RPMI7951 (cell line): ENCODE results near the gene AVEN. TPM values are rescaled to one million over a fixed set of nuclear protein-coding genes. Genes with fewer than 3 reads are reported as not detected.
A peak's percentile ranks its signal among the peaks of the same experiment; 100 is the strongest.

Source experiments
- DNase-seq: peaks from one replicate; pipeline ENCODE4 v3.0.0-alpha.2; 2012; ENCODE audit warnings: low read depth
- total RNA-seq: library from RNA; depleted of rRNA; stranded (reverse); fragments of >200 nt; shearing (Covaris generic); gene quantifications from 2 replicates; pipeline ENCODE4 v1.2.3, GENCODE V29; 2014

The AVEN gene
- total RNA-seq, 1 experiment from 2014 or later, result 21.5 TPM

DNA sequence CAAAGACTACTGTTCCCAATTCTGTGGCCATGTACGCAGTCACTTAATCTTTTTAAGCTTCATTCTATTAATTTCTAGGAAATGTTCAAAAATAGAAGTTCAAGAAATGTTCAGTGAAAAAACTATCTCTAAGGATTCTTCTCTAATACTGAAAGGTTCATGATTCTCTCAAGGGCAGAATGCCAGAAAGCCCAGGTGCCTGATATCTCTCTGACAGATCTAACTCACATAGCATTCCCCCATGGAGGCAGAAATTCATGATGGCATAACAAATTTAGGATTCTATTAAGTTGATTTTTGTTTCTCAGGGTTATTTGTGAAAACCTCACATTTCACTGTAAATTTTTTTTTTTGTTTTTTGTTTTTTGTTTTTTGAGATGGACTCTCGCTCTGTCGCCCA, 53.3 kb downstream of the AVEN start:
- DNase-seq, result peak; percentile 22

DNA sequence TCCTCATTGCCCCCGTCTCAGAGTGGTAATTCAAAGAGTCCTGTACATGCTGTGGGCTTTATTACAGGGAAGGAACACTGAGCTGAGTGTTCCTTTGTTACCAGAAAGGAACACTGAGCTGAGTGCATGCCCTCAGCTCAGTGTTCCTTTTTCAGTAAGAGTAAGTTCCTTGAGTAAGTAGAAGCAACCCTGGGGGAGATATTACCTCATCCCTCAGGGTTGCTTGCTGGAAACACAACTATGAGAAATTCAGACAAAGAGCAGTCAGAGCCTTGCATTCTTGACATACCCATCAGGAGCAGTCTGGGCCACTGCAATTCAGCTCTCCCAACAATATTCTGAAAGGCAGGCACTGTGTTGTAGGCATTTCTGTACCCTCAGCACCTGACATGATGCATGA, 53.7 kb downstream of the AVEN start:
- peak; percentile 18 for DNase-seq

DNA sequence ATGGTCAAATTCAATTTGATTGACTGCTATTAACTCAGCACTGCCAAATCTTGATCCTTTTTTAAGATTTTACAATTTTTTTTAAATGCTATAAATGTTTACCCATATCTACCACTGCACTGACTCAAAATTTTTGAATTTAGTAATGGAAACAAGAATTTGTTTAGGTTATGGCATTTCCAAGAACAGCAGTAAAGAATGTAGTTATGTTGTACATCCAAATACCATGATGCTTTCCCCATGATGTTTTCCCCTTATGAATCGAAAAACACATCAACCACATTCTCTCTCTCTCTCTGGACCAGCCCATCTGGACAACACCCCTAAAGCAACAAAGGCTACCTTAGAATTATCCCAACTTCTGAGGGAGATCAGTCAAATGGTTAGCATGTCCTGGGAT, 56.5 kb downstream of the AVEN start:
- no peak for DNase-seq

DNA sequence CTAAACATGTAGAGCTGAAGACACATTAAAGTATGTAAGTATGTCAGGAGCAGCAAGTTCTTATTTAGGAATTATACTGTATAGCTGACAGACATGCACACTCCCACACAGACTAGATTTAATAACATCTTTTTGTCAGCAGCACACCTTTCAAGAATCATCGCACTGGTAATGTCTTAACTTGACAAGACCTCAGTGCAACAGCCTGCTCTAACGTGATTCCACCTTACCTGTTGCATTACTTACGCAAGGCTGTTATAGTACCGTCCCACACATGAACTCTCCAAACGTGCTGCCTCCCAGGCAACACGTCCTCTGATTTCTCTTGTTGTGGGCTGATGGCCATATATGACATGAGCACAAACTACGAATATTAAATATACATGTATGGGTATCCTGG, 58.8 kb downstream of the AVEN start:
- no peak for DNase-seq

DNA sequence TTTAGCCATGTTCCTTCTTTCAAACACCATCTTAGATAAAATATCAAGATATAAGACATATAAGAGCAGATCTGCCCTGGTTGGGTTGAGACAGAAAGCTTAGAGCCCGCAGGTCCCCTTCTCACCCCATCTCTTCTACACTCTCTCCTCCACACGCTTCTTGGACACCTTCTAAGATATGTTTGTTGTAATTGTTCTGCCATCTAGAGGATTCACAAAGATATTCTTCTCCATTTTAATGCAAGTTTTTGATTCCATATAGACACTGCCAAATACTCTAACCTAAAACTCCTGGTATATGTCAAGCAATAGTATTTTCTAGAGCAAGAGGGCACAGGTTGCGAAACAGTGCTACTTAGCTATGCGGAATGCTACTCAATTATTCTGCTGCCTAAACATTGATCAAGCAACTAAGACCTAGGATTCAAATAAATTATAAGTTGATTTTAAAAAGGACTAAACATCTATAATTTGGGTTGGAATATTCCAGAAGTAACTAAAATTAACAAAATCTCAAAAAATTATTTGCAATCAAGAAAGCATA, 63.9 kb downstream of the AVEN start:
- no peak for DNase-seq

DNA sequence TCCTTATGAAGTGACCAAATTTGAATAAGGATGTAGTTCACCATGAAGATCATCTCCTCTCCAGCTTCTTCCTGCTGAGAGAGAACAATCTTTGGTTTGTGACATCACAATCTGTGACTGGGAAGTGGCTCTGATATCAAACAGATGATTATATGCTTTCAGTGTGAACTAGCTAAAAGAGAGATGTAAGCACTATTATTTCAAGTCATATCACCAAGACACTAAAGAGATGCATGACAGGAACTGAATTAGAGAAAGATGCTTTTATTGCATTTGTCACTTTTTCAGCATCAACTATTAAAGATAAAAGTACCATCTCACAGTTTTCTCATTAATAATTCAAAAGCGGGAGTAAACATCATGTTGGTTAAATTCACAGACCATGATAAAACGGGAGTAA, 67.2 kb downstream of the AVEN start:
- no peak for DNase-seq

DNA sequence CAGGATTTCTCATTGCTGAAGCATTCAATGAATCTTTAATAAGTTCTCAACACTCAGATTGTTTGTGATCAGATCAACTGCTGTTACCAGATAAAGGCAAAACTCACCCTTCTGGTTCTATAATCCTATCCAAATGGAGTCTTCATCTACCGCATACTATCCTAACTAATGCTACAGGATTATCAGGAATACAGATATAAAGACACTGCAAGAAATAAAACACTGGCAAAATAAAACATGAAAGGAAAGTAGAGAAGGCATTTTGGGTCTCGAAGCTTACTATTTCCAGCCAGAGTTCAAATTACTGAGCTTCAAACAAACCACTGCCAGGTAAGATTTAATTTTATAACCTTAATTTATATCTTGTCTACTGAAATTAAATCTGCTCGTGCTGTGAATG, 70.2 kb downstream of the AVEN start:
- no peak for DNase-seq

DNA sequence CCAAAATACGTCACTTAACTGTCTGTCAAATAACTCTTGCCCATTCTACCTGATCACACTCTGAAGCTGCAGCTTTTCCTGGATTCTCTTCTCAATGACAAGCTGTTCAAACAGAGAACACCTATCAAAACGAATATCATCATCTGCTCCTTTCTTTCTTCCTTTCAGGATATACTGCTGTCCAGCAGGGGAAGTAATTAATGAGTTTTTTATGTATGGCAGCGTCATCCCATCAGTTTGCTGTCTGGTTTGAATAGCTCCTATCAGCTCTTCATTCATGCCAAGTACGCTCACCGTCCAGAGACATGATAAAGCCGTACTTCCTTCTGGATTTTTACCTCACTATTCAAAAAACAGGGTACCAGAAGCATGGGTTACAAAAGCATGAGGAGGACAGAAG, 70.8 kb downstream of the AVEN start, which contains the start of gene CHRM5:
CHRM5 (plus strand) TSS at position 274 of the 400 bp plus-strand sequence. CDS start 94,221 bp downstream, outside the sequence.
- DNase-seq, result no peak

DNA sequence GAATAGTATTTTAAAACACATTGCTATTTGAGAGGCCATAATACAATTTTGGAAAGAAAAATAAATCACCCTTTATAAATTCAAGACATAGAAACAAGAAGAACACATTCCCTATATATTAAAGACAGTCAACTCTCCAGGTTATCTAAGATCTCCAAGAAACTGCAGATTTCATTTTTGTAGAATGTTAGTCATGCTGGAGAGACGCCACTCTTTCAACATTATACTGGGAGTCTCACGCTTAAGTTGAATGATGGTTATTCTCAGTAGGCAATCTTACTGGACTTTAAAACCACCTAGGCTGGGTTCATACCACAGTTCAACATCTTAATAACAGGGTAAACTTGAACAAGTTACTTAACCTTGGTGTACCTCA, 74.4 kb downstream of the AVEN start:
- no peak for DNase-seq

DNA sequence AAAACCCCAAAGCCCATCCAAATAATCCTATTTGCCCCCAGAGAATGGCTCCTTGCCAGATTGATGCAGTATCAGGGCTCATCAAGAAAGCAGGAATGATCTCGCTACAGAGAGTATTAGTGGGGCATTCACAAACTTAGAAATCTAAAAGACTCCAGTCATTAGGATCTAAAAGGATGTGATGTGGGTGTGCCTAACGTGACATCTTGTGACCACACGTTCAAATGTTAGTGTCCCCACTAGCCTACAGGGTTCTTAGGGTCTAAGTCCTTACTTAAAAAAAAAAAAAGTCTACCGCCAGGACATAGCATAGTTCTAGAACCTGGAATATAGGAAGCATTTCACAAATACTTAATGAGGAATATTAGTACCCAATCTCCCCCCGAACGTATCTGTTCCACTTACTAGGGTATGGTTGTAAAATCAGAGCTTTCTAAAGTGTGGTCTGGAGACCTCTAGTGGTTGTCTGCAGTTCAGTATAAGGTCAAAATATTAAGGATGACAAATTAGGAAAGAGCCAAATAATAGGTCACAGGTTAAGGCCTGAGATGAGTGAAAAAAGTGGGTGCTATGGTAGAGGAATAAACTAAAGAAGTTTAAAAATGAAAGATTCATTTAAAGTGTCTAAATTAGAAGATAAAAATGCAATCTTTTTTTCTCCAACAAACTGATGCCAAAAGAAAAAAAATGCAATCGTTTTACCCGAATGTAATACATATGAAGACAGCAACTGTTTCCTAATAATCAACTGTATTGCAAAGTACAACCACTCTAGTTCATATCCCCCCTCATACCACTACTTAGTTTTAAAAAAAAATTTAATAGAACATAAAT, 75.0 kb downstream of the AVEN start:
- peak; percentile 48 for DNase-seq

DNA sequence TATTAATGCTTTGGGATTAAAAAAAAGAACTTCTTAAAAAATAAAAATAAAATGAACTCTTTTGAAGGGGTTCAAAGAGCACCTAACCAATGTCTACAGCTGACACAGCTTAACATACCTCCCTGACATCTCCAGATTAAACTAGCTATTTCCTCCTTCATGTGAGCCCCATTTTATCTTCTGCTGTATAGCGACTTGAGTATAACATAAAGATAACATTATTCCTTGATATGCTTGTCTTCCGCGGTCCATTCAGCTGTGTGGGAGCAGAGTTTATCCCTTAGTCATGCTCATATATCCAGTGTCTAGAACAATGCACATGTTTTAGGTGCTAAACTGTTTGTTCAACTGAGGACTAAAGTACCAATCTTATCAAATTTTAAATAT, 78.5 kb downstream of the AVEN start:
- no peak for DNase-seq

DNA sequence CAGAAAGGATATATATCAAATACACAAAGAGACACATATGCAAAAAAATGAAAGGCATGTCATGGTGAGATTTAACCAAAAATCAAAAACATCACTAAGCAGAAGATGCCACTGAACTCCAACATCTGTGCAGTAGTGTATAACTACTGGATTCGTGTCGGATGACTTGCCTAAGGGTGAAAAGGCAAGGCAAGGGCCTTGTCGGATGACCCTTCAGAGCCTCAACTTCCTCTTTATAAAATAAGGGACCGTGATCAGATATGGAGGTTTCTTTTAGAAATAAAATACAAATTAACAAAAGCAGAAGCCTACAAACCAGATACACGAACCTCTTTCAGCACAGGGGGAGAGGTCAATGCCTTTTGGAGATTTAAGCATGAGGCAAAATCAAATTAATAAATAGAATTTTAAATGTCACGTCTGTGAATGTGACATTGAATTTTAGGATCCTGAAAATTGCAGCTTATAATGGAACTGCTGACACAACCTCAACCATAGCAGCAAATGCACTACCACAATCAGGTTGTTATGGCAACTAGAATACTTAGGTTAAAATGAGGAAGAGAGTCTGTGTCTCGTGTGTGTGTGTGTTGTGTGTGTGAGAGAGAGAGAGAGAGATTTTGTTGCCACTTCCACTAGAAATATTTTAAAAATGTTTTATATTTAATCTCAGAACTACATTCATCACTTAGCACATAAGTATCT, 79.0 kb downstream of the AVEN start:
- DNase-seq, result no peak

DNA sequence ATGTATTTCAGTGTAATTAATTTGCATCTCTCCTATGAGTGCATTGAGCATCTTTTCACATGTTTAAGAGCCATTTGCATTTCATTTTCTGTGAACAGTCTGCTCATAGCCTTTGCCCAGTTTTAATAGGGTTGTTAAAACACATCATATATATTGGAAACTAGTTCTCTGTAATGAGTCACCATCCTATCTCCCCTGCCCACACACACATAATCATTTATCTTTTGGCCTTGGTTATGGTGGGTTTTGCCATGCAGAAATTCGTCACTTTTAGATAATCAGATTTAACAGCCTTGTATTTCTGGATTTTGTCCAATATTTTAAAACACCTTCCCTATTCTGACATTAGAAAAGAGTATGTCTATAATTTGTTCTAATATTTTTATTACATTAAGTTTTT, 82.6 kb downstream of the AVEN start:
- no peak for DNase-seq

DNA sequence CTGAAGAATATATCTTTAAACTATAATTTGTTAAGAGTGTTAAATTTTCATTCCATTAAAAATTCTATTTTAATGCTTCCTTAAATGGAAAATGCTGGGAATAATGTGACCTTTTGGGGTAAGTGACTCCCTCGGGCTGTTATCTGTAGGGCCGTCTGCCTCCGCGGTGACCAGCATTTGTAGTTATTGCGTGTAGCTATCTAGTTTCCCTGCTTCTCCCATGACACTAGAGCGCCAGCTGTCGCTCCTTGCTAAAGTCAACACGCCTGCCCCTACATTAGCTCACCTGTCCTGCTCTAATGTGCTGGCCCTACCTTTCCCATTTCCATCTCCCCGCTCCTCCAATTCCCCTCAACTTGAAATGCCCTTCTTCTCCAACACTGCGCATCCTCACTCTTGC, 83.1 kb downstream of the AVEN start:
- no peak for DNase-seq

DNA sequence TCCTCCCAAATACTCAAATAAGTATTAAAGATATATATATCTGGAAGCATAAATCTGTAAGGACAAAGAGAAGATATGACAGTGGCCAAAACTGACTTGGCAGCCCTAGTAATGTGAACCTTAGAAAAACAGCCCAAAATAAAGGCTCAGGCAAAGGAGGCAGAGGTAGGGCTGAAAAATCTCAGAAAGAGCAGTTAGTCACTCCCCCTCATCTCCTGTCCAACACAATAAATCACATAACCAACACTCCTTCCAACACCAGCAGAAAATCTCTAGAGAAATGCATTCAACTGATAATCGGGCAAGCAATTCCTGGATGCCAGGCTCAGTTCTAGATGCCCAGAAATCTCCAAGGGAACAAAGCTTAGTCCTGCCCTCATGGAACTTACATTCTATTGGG, 92.9 kb downstream of the AVEN start:
- DNase-seq, result no peak

DNA sequence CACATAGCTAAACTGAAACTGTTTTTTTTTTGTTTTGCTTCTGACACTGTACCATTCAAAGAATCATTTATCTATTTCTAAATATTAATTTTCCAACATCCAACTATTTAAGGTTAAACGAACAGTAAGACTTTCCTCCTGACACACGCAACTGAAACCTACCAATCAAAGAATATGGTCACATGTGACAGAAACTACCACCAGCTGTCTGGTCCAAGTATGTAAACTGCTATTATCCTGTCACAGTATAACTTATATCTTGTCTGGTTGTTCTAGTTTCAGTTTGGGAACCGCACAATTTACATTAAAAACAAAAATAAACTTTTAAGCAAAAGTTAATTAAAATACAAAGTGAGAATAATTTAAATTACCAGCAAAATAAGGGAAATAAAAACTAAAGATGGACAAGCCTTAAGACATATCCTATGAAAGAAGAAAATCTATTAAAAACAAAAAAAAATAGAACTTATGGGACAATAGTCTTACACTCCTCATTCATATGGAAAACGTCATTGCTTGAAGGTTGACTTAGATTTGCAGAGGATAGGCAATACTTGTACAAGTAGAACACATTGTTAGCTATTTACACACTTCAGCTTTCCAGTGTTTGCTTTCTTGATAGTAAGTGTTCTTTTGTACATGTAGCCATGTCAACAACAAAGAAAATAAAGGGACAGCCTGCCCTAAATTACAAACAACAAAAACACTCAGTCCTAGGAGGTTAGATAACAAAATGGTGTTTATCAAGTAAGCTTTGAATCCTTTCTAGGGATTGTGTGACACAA, 97.5 kb downstream of the AVEN start:
- no peak for DNase-seq

DNA sequence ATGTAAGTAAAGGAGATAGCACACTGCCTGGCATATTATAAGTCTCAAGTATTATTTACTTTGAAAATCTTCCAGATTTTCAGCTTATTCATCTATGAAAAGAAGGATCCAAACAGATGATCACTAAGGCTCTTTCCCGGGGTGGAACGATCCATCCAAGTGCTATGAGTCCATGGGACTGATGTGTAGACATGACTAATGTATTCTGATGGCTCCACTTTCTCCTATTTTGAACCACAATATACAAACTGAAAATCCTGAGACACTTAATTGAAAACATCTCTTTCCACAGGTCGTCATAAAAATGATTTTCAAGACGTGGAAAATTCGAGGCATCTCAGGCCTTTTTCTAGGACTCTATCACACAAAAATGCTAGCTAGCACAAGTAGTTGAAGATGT, 104.1 kb downstream of the AVEN start:
- DNase-seq, result no peak

DNA sequence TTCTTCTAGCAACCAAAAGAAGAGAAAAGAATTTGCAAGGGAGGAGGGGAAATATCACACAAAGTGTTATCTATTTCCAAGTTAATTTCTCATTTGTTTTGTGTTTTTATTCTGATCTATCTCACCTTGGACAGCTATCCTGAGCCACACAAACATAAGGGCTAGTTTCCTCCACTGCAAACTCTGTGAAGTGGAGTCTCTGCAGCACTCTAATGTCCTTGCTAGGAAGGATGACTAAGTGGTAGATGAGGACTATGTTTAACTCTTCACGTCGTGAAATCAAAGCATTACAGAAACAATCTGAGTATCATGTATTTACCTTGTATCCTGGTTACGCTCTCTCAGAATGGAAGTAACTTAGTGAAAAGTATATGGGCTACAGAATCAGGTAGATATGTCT, 104.6 kb downstream of the AVEN start:
- no peak for DNase-seq

DNA sequence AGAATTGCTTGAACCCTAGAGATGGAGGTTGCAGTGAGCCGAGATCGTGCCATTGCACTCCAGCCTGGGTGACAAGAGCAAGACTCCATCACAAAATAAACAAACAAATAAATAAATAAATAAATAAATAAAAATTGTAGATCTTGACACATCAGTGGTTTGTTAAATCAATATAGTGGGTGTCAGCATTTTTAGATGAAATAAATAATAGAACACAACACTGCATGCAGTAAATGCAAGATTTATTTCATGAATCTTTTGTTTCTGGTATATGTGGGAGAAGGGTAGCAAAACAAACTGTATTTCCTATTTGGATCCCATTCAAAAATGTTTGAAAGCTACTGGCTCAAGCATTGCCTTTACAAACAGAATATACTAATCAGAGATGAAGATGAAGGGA, 106.3 kb downstream of the AVEN start:
- no peak for DNase-seq

DNA sequence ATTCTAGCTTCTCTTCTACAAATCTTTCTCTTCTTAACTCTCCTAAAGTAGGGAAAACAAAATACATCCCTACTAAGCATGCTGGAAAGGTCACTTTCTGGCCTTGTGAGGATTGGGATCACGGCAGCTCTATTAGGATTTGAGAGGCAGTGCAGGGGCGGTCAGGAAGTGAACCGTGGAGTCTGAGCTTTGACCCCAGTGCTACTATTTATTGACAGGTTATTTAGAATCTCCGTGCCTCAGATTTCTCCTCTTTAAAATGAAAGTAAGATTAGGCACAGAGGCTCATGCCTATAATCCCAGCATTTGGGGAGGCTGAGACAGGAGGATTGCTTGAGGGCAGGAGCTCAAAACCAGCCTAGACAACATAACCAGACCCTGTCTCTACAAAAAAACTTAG, 112.7 kb downstream of the AVEN start:
- DNase-seq, result no peak

DNA sequence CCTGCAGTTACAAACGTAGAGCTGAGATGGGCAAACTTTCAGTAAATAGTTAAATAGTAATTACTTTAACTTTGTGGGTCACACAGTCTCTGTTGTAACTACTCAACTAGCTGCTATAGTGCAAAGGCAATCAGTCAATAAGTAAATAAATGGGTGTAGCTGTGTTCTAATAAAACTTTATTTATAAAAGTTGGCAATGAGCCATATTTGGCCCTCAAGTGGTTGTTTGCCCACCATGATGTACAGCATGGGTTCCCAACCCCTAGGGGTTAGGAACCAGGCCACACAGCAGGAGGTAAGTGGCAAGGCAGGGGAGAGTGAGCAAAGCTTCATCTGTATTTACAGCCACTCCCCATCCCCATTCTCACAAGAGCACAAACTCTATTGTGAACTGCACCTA, 115.6 kb downstream of the AVEN start:
- DNase-seq, result no peak
